Heart left ventricle (tissue), 16 donors: ENCODE data around the gene TMIGD1. TPM values are rescaled to one million over a fixed set of nuclear protein-coding genes. Genes with fewer than 3 reads are reported as not detected.
A peak's percentile ranks its signal among the peaks of the same experiment; 100 is the strongest.

Experiments
- ATAC-seq, 4 donors: fragments of 200-7000 bp; cut with Tn5 transposase; one replicate each; pipeline ENCODE4 v1.9.1; 2020 to 2022; ENCODE audit warnings: moderate library complexity in 4 of 4, mild to moderate bottlenecking in 3 of 4, moderate number of reproducible peaks in 1 of 4
- DNase-seq, 5 donors: peaks; one replicate each; pipeline ENCODE4 v3.0.0-alpha.2; 2020
- H3K27ac ChIP-seq, 12 donors: fragments of 200-600 bp; sonication (generic) in 4 of 12; one replicate each; pipeline versions ENCODE4 v1.5.0 to v1.8.0; 2016 to 2022; ENCODE audit warnings: mild to moderate bottlenecking in 2 of 12
- H3K27me3 ChIP-seq, 9 donors: fragments of 200-600 bp; sonication (generic) in 2 of 9; one replicate each; pipeline versions ENCODE4 v1.5.1 to v1.8.0; 2016 to 2022; ENCODE audit warnings: mild to moderate bottlenecking in 3 of 9
- H3K36me3 ChIP-seq, 9 donors: fragments of 200-600 bp; sonication (generic) in 2 of 9; one replicate each; pipeline versions ENCODE4 v1.5.0 to v1.8.0; 2018 to 2022; ENCODE audit warnings: mild to moderate bottlenecking in 2 of 9
- H3K4me1 ChIP-seq, 12 donors: fragments of 200-600 bp; sonication (generic) in 4 of 12; one replicate each; pipeline versions ENCODE4 v1.5.0 to v1.8.0; 2016 to 2022; ENCODE audit warnings: mild to moderate bottlenecking in 3 of 12
- H3K4me3 ChIP-seq, 12 donors: fragments of 200-600 bp; sonication (generic) in 4 of 12; one replicate each; pipeline versions ENCODE4 v1.5.0 to v1.8.0; 2017 to 2022; ENCODE audit warnings: mild to moderate bottlenecking in 9 of 12, moderate library complexity in 4 of 12
- H3K9me3 ChIP-seq, 12 donors: fragments of 200-600 bp; sonication (generic) in 4 of 12; one replicate each; pipeline versions ENCODE4 v1.5.0 to v1.8.0; 2016 to 2022; ENCODE audit warnings: mild to moderate bottlenecking in 1 of 12
- CTCF ChIP-seq, 12 donors: fragments of 200-600 bp; sonication (generic) in 4 of 12; IDR thresholded peaks; one replicate each; pipeline versions ENCODE4 v1.5.0 to v1.8.0; 2018 to 2022; ENCODE audit warnings: antibody characterized with exemption in 12 of 12, mild to moderate bottlenecking in 5 of 12
- POLR2A ChIP-seq, 2 donors: fragments of 450-650 bp; IDR thresholded peaks; one replicate each; pipeline ENCODE4 v1.6.1; 2017; ENCODE audit warnings: antibody characterized with exemption in 2 of 2, mild to moderate bottlenecking in 2 of 2, moderate library complexity in 2 of 2
- WGBS, 4 donors: extraction: QIAGEN DNeasy Blood & Tissue Kit in 2 of 4; methylation state at CpG; one replicate each; pipeline versions ENCODE4 v1.1.5 to v1.1.7; 2013 to 2018; 5-methylcytosine and 5-hydroxymethylcytosine counted together
- intact Hi-C, 10 donors: fragments of 100-400 bp; cut with DNase I; formaldehyde crosslinking; loops; one replicate each; pipeline versions ENCODE4 v1.11.1 to v1.14.2; 2022
- polyA plus RNA-seq, 2 donors: library from polyadenylated mRNA; stranded (reverse); fragments of 200-250 nt; gene quantifications; one replicate each; pipeline ENCODE4 v1.2.3, GENCODE V29; 2013
- total RNA-seq, 9 donors: library from RNA; depleted of rRNA in 2 of 9; stranded (reverse); fragments of >200 nt in 2 of 9; fragmentation: NEBNext Ultra II Directional in 3 of 9; extraction: Animal tissue kit (Norgen Biotek cat#: 25700) in 3 of 9; gene quantifications; one replicate each; pipeline versions ENCODE4 v1.1.0 to v1.2.4, GENCODE V29; 2016 to 2023
- donor health status: ischemic (EF 13 %, LVEDD 7.1; RV severe dilation, severe dysfunction).
- donor health status: healthy with polysubstance abuse.
- donor health status: DM: no; HTN: yes; CAD: no.
- donor health status: DM: no; HTN: no; CAD: no.
- donor health status: ischemic (EF 25% LVEDD 6.9; RV normal size, moderate dysfunction).
- donor health status: ischemic (EF 25% LVEDD 5.7; RV mildly dilated, moderate dysfunction).
- donor health status: healthy.
- donor health status: DM: yes; HTN: yes; CAD: no.
- donor health status: ischemic (EF 35%, LVEDD 5.7; RV mildly dilated, moderate dysfunction).
- donor health status: nonischemic (EF 11% LVEDD 7.7; RV severe dilation, severe dysfunction).
- donor health status: DM: yes; HTN: yes; CAD: no.
- donor health status: PGD.
- donor health status: ischemic (EF 29% LVEDD 5.4; RV normal size, mild dysfunction).
- donor health status: nonischemic (EF 23%, LVEDD 6.1; RV moderate dilation, normal function).

TMIGD1 gene
- total and polyA plus RNA-seq, 11 donors = not detected

- peak in 7 of 12 donors; percentile 6 to 42 (median 34) for TF ChIP-seq CTCF (IDR thresholded peaks at IDR 0.05)
- peak; percentile 74 to 93 for TF ChIP-seq POLR2A (IDR thresholded peaks at IDR 0.05)
- DNase-seq (peak; percentile 97 to 98 (median 98)), ATAC-seq (peak; percentile 98 to 99 (median 99))
- peak within 1 kb of the TSS; percentile 73 to 97 (median 88) for H3K4me3 ChIP-seq
- no peaks in the 10 kb centered on the region for H3K27me3 ChIP-seq
- WGBS, 4 donors = 0 to 1% (median 0%) methylated on average over 8 to 59 of the region's 59 CpGs
- peaks cover 0 to 58% (median 40%) of the 10 kb centered on the region in 12 donors for H3K4me1 ChIP-seq
- intact Hi-C loops = loop anchor here in 5 of 10 donors (1.0 to 5.0 kb wide), 3 partner anchors 34 to 98 kb away; partner anchors contain the start of gene GOSR1 (in 1 of the 5)
- no peaks in the 10 kb centered on the region for H3K36me3 ChIP-seq
- H3K27ac ChIP-seq = peak within 1 kb of the TSS; percentile 71 to 93 (median 89)
- no peaks in the 10 kb centered on the region for H3K9me3 ChIP-seq
Measured at GRCh38 chr17:30378825-30379302, 45.0 kb upstream of the TMIGD1 start, which contains the start of gene CPD. Gene CPD (plus strand): TSS chr17:30378927. CDS start chr17:30378981, 54 bp downstream.

GRCh38 chr17:30378241-30378824 lies 44.5 kb upstream of the TMIGD1 start:
- TF ChIP-seq CTCF (IDR thresholded peaks at IDR 0.05) (peak in 1 of 12 donors; percentile 30), POLR2A (IDR thresholded peaks at IDR 0.05) (no peak)
- peak overlapping the region; percentile 6 to 93 (median 87) for H3K27ac ChIP-seq
- ATAC-seq (peak in 3 of 4 donors; percentile 20 to 58 (median 56)), DNase-seq (peak in 4 of 5 donors; percentile 27 to 71 (median 39))
- no peaks in the 10 kb centered on the region for H3K9me3 ChIP-seq
- no peaks in the 10 kb centered on the region for H3K27me3 ChIP-seq
- WGBS, 4 donors = 1 to 3% (median 2%) methylated on average over 31 of the region's 31 CpGs
- H3K4me3 ChIP-seq = peak overlapping the region; percentile 73 to 97 (median 88)
- no peaks in the 10 kb centered on the region for H3K36me3 ChIP-seq
- intact Hi-C loops = loop anchor here in 5 of 10 donors (2.0 to 5.0 kb wide), 2 partner anchors 34 to 36 kb away; no protein-coding TSS in a partner anchor
- H3K4me1 ChIP-seq = peaks cover 0 to 53% (median 38%) of the 10 kb centered on the region in 12 donors

GRCh38 chr17:30377574-30378240 lies 43.9 kb upstream of the TMIGD1 start:
- DNase-seq (no peak), ATAC-seq (no peak)
- Histone ChIP-seq H3K27ac (peak overlapping the region in 9 of 12 donors; percentile 79 to 93 (median 90)), H3K4me3 (peak overlapping the region in 11 of 12 donors; percentile 73 to 94 (median 87)), H3K4me1 (peaks cover 0 to 46% (median 33%) of the 10 kb centered on the region in 12 donors), H3K36me3 (no peaks in the 10 kb centered on the region), H3K27me3 (no peaks in the 10 kb centered on the region), H3K9me3 (no peaks in the 10 kb centered on the region)
- intact Hi-C loops = loop anchor here in 5 of 10 donors (2.0 to 5.0 kb wide), 2 partner anchors 33 to 35 kb away; no protein-coding TSS in a partner anchor
- TF ChIP-seq POLR2A (IDR thresholded peaks at IDR 0.05) (no peak), CTCF (IDR thresholded peaks at IDR 0.05) (no peak)
- WGBS, 4 donors = 64 to 74% (median 68%) methylated on average over 11 of the region's 11 CpGs
